ENCODE data around the gene BLTP1.

BLTP1 gene

GRCh38 chr4:122178961-122179360 is 26.8 kb downstream of the BLTP1 start:
- no peak for DNase-seq

GRCh38 chr4:122195718-122196117 is 43.6 kb downstream of the BLTP1 start:
- no peak for DNase-seq
